Esophagus squamous epithelium (tissue), 4 donors: ENCODE data around the gene NRG3.

Experiments used
- POLR2A ChIP-seq, 4 donors: fragments of 450-650 bp; IDR thresholded peaks; one replicate each; pipeline ENCODE4 v1.6.1; 2017; ENCODE audit warnings: antibody characterized with exemption in 4 of 4, mild to moderate bottlenecking in 4 of 4, moderate library complexity in 3 of 4
- TF ChIP-seq, protein P1 (sequence below), 6 experiments: fragments of 450-650 bp in 4 of 6; fragments of 200-600 bp in 2 of 6; sonication (generic) in 2 of 6; IDR thresholded peaks; one replicate each; pipeline ENCODE4 v1.5.1; 2016 to 2019; ENCODE audit warnings: antibody characterized with exemption in 6 of 6, mild to moderate bottlenecking in 4 of 6, moderate library complexity in 4 of 6

DNA sequence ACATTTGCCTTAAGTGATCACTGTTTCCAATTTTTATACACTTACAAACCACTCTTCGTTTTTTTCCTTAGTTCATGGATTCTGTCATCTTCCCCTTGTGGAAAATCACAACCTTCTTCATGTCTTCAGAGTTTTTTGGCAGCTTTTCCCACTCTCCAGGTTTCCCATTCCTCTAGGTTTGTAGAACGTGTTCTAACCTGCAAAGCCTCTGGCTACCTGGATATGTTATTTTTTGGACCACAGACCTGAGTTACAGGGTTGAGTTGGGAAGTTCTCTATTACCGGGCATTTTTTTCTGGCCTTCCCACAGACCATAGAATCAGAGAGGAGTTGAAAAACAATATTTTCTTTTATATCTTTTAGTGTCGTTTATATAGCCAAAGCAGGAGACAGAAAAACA is 30.2 kb downstream of the NRG3 start:
- TF ChIP-seq POLR2A (IDR thresholded peaks at IDR 0.05) = no peak
- TF ChIP-seq, protein P1, sequence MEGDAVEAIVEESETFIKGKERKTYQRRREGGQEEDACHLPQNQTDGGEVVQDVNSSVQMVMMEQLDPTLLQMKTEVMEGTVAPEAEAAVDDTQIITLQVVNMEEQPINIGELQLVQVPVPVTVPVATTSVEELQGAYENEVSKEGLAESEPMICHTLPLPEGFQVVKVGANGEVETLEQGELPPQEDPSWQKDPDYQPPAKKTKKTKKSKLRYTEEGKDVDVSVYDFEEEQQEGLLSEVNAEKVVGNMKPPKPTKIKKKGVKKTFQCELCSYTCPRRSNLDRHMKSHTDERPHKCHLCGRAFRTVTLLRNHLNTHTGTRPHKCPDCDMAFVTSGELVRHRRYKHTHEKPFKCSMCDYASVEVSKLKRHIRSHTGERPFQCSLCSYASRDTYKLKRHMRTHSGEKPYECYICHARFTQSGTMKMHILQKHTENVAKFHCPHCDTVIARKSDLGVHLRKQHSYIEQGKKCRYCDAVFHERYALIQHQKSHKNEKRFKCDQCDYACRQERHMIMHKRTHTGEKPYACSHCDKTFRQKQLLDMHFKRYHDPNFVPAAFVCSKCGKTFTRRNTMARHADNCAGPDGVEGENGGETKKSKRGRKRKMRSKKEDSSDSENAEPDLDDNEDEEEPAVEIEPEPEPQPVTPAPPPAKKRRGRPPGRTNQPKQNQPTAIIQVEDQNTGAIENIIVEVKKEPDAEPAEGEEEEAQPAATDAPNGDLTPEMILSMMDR (IDR thresholded peaks at IDR 0.05) = no peak
